Inflammatory macrophage (primary cell): ENCODE data around the gene PGAP6.

Experiments used
- DNase-seq, 2 donors: peaks; one replicate each; pipeline ENCODE4 v3.0.0-alpha.2; 2020 to 2022

The PGAP6 gene

DNA sequence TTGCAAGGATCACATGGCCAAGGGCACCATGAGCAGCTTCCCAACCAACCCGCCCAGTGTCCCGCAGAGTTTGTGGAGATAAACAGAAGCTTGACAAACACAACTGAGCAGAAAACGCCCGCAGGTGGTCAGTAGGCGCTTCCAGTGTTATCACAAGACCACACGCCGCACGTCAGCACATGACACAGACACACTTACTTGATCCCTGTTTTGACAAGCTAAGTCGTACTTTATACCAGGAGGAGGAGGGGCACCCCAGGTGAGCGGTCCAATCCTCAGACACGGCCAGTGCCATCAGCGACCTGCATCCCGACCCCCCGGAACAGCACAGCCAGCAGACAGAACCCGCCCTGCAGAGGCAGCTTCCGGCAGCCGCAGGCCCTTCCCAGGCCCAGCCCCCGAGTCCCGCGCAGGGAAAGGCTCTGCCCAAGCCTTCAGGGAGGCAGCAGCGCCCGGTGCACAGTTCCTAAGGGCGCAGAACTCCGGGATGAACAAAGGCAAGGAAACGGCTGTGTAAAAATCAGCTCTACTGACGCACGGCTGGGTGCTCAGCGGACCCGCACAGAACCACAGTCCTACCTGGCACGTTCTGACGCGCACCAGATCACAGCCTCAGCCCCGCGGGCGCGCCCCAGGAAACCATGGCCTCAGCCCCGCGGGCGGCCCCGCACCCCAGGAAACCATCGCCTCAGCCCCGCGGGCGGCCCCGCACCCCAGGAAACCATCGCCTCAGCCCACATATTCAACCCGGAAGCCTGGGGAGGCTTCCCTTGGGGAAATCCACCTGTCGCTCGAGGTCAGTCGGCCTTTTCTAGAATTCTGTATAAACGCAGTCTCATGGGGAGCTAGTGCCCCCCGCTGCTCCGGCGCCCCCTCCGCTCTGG lies 57.1 kb downstream of the PGAP6 start:
- DNase-seq, result peak in 1 of 2 donors; percentile 25

DNA sequence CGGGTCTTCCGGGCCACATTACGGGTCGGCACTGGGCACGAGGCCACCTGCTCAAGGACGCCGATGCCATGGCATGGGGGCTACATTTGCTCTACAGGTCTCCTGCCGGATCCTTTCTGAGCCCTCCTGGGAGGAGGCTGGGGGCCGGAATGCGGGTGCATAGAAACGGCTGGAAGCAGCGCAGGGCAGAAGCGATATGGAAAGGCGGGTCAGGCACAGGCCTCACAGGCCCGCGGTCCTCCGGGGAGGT lies 57.7 kb downstream of the PGAP6 start:
- no peak for DNase-seq

DNA sequence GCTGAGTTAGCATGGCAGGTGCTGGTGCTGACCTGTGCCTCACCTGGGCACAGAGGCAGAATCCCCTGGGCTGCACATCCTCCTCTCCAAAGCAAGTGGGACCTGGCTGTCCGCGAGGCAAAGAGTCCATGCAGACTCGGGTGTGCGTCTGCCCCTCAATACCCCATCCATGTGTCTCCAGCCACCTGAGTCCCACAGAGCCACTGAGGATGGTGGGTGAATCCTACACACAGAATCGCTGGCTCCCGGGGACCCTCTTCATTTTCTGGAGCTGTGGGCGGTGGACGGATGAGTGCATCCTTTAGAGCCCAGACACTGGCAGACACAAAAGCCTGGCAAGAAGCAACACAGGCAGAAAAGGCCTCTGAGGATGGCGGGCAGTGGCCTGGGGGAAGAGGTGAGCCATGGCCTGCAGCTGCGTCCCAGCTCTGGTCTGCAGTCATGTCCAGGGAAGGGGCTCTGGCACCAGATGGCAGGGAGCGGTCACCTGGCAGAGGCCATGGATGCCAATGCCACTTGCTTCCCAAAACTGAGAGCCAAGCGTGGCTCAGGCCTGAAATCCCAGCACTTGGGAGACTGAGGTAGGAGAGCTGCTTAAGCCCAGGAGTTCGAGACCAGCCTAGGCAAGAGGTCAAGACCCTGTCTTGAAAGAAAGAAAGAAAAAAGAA lies 59.2 kb downstream of the PGAP6 start:
- no peak for DNase-seq

DNA sequence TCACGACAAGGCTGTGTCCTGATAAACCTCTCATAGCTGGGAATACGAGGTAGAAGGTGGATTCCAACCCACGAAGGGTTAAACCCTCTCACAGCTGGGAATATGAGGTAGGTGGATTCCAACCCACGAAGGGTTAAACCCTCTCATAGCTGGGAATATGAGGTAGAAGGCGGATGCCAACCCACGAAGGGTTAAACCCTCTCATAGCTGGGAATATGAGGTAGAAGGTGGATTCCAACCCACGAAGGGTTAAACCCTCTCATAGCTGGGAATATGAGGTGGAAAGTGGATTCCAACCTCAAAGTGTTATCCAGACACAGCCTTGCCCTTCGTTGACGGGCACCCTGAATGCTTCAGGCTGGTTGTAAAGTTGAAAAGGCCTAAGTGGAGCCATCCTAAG lies 60.2 kb downstream of the PGAP6 start:
- no peak for DNase-seq
